Activated CD4-positive, alpha-beta T cell treated with anti-CD3 and anti-CD28 coated beads, Interleukin-2, amount 10 ng/mL, durations not matched to agents 24 days and 14 days (primary cell): ENCODE data around the gene FGA. TPM values are rescaled to one million over a fixed set of nuclear protein-coding genes. Genes with fewer than 3 reads are reported as not detected.
"Not testable (repeated sequence)": the region's sequence is repeated elsewhere in the genome, so short reads cannot be mapped to it uniquely, and the experiment has no call there.

Experiments used
- DNase-seq: peaks from one replicate; pipeline ENCODE4 v3.0.0; 2022
- H3K27ac Mint-ChIP-seq: one replicate; pipeline ENCODE4 v1.8.0; 2022; ENCODE audit warnings: mild to moderate bottlenecking, mixed read lengths
- H3K27me3 Mint-ChIP-seq: one replicate; pipeline ENCODE4 v1.8.0; 2022; ENCODE audit warnings: mixed read lengths
- H3K36me3 Mint-ChIP-seq: one replicate; pipeline ENCODE4 v1.8.0; 2022; ENCODE audit warnings: low read depth, mild to moderate bottlenecking, mixed read lengths
- H3K4me1 Mint-ChIP-seq: one replicate; pipeline ENCODE4 v1.8.0; 2021; ENCODE audit warnings: mixed read lengths
- H3K4me3 Mint-ChIP-seq: one replicate; pipeline ENCODE4 v1.8.0; 2022; ENCODE audit warnings: mild to moderate bottlenecking, moderate library complexity, mixed read lengths
- H3K9me3 Mint-ChIP-seq: one replicate; pipeline ENCODE4 v1.8.0; 2021; ENCODE audit warnings: mixed read lengths
- intact Hi-C: fragments of 100-400 bp; cut with micrococcal nuclease; formaldehyde crosslinking; loops from one replicate; pipeline ENCODE4 v1.15.1; 2023
- total RNA-seq: library from RNA; stranded (reverse); gene quantifications from 2 replicates; pipeline ENCODE4 v1.2.3, GENCODE V29; 2022

The FGA gene
- total RNA-seq, 1 donor from 2014 or later = not detected

DNA sequence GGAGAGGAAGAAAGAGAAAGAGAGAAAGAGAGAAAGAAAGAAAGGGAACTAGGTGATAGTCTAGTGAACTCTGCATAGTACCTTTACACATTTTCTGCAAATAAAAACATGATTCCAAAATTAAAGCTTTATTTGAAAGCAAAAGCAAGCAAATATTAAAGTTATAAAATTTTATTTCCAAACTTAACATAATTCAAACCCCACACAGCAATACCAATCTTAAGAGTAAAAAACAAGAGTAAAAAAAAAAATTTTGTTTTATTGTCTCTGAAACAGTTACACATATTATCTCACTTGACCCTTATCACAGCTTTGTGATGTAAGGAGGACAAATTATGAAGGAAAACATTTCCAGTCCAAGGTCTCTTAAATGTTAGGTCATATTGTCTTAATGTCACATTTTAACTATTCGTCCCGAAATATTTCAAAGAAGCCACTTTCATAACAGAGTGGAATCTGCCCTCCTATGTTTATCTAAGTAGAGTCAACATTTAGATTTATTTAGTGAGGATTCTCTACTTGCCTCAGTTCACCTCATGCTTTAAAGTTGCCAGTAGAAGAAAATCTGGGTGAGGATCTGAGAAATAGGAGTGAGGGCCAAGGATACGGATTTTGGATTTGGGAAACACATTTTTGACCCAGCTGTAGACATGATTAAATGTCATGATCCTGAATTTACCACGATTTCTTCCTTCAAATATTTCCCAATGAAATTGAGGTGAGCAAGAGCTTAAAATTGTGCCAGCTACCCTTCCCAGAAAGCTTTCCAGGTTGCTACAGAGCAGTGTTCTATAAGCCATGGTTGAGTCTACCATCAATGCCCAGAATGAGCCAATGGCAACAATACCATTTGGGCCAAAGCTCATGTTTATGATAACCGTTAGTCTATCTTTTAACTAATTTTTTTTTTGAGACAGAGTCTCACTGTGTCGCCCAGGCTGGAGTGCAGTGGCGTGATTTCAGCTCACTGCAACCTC, 7.5 kb upstream of the FGA start:
- H3K27me3 Mint-ChIP-seq = peaks cover 17% of the 10 kb centered on the region
- intact Hi-C loops = no loop called here
- H3K27ac Mint-ChIP-seq = no peak overlapping the region
- DNase-seq = no peak
- no peaks in the 10 kb centered on the region for H3K36me3 Mint-ChIP-seq
- H3K4me3 Mint-ChIP-seq = no peak overlapping the region
- H3K4me1 Mint-ChIP-seq = no peaks in the 10 kb centered on the region
- no peaks in the 10 kb centered on the region for H3K9me3 Mint-ChIP-seq

DNA sequence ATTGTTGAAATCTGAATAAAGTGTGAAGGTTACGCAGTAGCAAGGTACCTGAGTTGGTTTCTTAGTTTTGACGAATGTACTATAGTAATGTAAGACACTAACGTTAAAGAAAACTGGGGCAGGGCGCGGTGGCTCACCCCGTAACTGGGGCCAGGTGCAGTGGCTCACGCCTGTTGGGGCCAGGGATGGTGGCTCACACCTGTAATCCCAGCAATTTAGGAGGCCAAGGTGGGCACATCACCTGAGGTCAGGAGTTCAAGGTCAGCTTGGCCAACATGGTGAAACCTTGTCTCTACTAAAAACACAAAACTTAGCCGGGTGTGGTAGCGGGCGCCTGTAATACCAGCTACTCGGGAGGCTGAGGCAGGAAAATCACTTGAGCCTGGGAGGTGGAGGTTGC, 6.7 kb upstream of the FGA start:
- intact Hi-C loops, H3K36me3 Mint-ChIP-seq, H3K9me3 Mint-ChIP-seq, H3K4me1 Mint-ChIP-seq, H3K4me3 Mint-ChIP-seq, DNase-seq, H3K27ac Mint-ChIP-seq: not testable (repeated sequence)
- H3K27me3 Mint-ChIP-seq = peaks cover 17% of the 10 kb centered on the region

DNA sequence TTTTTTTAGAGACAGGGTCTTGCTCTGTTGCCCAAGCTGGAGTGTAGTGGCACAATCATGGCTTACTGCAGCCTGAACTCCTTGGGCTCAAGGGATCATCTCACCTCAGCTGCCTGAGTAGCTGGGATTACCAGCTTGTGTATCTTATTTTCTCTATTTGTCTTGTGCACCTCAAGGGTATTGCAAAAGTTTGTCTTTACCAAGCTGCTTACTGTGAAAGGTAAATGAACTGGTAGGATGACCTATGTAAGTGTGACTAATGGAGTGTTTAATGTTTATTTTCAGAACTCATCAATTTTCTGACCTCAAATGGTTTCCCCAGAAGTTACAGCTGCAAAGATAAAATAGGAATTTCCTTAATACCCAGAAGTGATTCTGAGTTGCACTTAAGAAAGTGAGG, 5.3 kb upstream of the FGA start:
- Mint-ChIP-seq H3K27me3 (peaks cover 11% of the 10 kb centered on the region), H3K4me1 (no peaks in the 10 kb centered on the region), H3K9me3 (no peaks in the 10 kb centered on the region), H3K36me3 (no peaks in the 10 kb centered on the region), H3K27ac (no peak overlapping the region), H3K4me3 (no peak overlapping the region)
- intact Hi-C loops = no loop called here
- no peak for DNase-seq

GRCh38 chr4:154594343-154594742, 3.8 kb upstream of the FGA start:
- H3K4me3 Mint-ChIP-seq, H3K36me3 Mint-ChIP-seq, H3K27ac Mint-ChIP-seq, DNase-seq, H3K4me1 Mint-ChIP-seq, H3K9me3 Mint-ChIP-seq, intact Hi-C loops: not testable (repeated sequence)
- peaks cover 13% of the 10 kb centered on the region for H3K27me3 Mint-ChIP-seq

GRCh38 chr4:154593868-154594267, 3.3 kb upstream of the FGA start:
- Mint-ChIP-seq H3K27me3 (peaks cover 14% of the 10 kb centered on the region), H3K9me3 (no peaks in the 10 kb centered on the region), H3K36me3 (no peaks in the 10 kb centered on the region), H3K27ac (no peak overlapping the region), H3K4me3 (no peak overlapping the region), H3K4me1 (no peaks in the 10 kb centered on the region)
- no peak for DNase-seq
- intact Hi-C loops = no loop called here

- intact Hi-C loops = no loop called here
- DNase-seq = no peak
- H3K36me3 Mint-ChIP-seq = no peaks in the 10 kb centered on the region
- no peak overlapping the region for H3K4me3 Mint-ChIP-seq
- H3K27me3 Mint-ChIP-seq = peaks cover 17% of the 10 kb centered on the region
- H3K9me3 Mint-ChIP-seq = no peaks in the 10 kb centered on the region
- H3K4me1 Mint-ChIP-seq = no peaks in the 10 kb centered on the region
- H3K27ac Mint-ChIP-seq = no peak overlapping the region
These were observed 1.3 kb upstream of the FGA start for GRCh38 chr4:154591890-154592289.

GRCh38 chr4:154589296-154590197, 995 bp downstream of the FGA start:
- Mint-ChIP-seq H3K9me3 (no peaks in the 10 kb centered on the region), H3K4me3 (no peak overlapping the region), H3K4me1 (no peaks in the 10 kb centered on the region), H3K36me3 (no peaks in the 10 kb centered on the region), H3K27me3 (peaks cover 17% of the 10 kb centered on the region), H3K27ac (no peak overlapping the region)
- intact Hi-C loops = no loop called here
- DNase-seq = no peak

- H3K27me3 Mint-ChIP-seq = peaks cover 11% of the 10 kb centered on the region
- DNase-seq = no peak
- H3K9me3 Mint-ChIP-seq = no peaks in the 10 kb centered on the region
- H3K4me3 Mint-ChIP-seq = no peak overlapping the region
- H3K27ac Mint-ChIP-seq = no peak overlapping the region
- no peaks in the 10 kb centered on the region for H3K4me1 Mint-ChIP-seq
- intact Hi-C loops = no loop called here
- H3K36me3 Mint-ChIP-seq = no peaks in the 10 kb centered on the region
These were observed 2.3 kb downstream of the FGA start for GRCh38 chr4:154588198-154588597.

DNA sequence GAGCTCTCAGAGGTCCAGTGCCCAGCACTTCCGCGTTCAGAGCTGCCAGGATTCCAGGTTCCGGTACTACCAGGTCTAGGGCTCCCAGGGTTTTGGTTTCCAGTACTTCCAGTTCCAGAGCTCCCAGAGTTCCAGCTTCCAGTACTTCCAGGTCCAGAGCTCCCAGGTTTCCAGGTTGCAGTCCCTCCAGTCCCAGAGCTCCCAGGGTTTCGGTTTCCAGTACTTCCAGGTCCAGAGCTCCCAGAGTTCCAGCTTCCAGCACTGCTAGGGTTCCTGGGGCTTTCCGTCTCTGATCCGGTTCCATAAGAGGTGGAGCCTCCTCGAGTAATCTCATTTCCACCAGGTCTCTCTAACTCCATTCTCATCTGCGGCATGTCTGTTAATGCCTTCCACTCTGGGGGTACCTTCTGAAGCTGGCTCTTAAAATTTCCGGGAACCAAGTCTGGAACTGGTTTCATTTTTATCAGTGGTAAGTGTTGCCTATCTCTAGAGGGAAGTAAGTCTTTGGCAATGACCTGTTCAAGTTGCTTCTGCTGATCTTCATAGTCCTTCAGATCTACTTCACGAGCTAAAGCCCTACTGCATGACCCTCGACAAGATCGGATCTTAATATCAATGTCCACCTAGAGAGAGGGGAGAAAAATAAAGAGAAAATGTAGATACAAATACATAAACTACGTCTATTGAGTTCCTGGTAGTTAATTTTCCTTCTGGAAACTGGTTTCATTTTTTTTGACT, 4.1 kb downstream of the FGA start:
- H3K4me3 Mint-ChIP-seq = no peak overlapping the region
- H3K9me3 Mint-ChIP-seq = no peaks in the 10 kb centered on the region
- no peak overlapping the region for H3K27ac Mint-ChIP-seq
- H3K36me3 Mint-ChIP-seq = no peaks in the 10 kb centered on the region
- DNase-seq = no peak
- intact Hi-C loops = no loop called here
- H3K27me3 Mint-ChIP-seq = peaks cover 12% of the 10 kb centered on the region
- H3K4me1 Mint-ChIP-seq = no peaks in the 10 kb centered on the region

DNA sequence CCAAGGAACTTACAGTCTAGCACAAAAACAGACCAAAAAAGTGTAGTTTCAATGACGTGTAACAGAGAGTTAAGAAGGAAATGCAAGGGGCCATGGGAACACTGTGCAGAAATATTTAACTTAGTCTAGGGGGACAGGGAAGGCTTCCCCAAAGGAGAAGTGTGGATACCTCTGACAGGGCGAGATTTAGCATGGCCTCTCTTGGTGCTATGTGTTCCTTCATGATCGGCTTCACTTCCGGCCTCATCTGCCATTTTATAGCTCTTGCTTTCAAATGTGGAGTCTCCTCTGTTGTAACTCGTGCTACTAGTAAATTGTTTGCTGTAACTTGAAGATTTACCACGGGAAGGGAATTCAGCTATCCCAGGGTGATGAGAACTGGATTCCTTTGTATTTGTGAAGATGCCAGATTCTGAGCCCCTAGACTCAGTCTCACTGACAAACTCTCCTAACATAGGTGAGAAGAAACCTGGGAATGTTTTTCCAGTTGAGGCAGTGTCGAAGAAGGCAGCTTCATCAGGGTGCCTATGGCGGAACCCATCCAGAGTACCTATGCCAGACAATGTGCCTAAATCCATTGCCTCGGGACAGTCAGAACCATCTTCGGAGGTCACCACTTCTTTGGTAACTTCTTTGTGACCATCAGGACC, 5.0 kb downstream of the FGA start:
- no peaks in the 10 kb centered on the region for H3K36me3 Mint-ChIP-seq
- no peak overlapping the region for H3K4me3 Mint-ChIP-seq
- H3K27ac Mint-ChIP-seq = no peak overlapping the region
- intact Hi-C loops = no loop called here
- peaks cover 12% of the 10 kb centered on the region for H3K27me3 Mint-ChIP-seq
- no peak for DNase-seq
- H3K4me1 Mint-ChIP-seq = no peaks in the 10 kb centered on the region
- H3K9me3 Mint-ChIP-seq = no peaks in the 10 kb centered on the region

- intact Hi-C loops = no loop called here
- Mint-ChIP-seq H3K27ac (no peak overlapping the region), H3K4me3 (no peak overlapping the region), H3K4me1 (no peaks in the 10 kb centered on the region), H3K36me3 (no peaks in the 10 kb centered on the region), H3K9me3 (no peaks in the 10 kb centered on the region), H3K27me3 (peaks cover 9% of the 10 kb centered on the region)
- no peak for DNase-seq
These were observed 6.3 kb downstream of the FGA start for GRCh38 chr4:154584259-154584658.

GRCh38 chr4:154583677-154584076, 6.9 kb downstream of the FGA start:
- H3K9me3 Mint-ChIP-seq = no peaks in the 10 kb centered on the region
- H3K27me3 Mint-ChIP-seq = peaks cover 10% of the 10 kb centered on the region
- DNase-seq = no peak
- no peak overlapping the region for H3K4me3 Mint-ChIP-seq
- H3K27ac Mint-ChIP-seq = no peak overlapping the region
- H3K4me1 Mint-ChIP-seq = no peaks in the 10 kb centered on the region
- no peaks in the 10 kb centered on the region for H3K36me3 Mint-ChIP-seq
- intact Hi-C loops = no loop called here

DNA sequence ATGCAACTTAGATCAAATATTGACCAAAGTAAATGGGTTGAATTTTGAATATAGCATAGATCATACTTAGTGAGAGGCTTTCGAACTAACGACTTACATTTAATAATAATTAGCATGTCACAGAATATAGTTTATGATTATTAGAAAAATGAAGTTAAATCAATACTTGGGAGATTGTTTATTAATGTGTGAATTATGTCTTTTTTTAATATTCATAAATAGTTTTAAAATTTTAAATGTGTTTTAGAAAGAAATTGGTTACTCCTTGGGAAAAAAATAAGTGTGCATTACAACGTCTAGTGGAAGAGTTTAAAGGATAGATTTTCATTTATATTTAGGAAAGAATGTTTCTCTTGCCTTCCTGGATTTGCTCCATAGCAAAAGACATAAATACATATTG, 7.3 kb downstream of the FGA start:
- DNase-seq = no peak
- intact Hi-C loops = no loop called here
- H3K4me1 Mint-ChIP-seq = no peaks in the 10 kb centered on the region

More for the DNA sequence above, 7.3 kb downstream of the FGA start:
- H3K9me3 Mint-ChIP-seq = no peaks in the 10 kb centered on the region
- peaks cover 10% of the 10 kb centered on the region for H3K27me3 Mint-ChIP-seq
- H3K27ac Mint-ChIP-seq = no peak overlapping the region
- no peaks in the 10 kb centered on the region for H3K36me3 Mint-ChIP-seq
- H3K4me3 Mint-ChIP-seq = no peak overlapping the region
